ENCODE results near the gene IDI2. TPM values are rescaled to one million over a fixed set of nuclear protein-coding genes. Genes with fewer than 3 reads are reported as not detected.

IDI2 gene
- 0.33 TPM in 1 of 2 replicates, not detected in the other for total RNA-seq
- polyA plus RNA-seq: 0.29 TPM in 1 of 2 replicates, not detected in the other

DNA sequence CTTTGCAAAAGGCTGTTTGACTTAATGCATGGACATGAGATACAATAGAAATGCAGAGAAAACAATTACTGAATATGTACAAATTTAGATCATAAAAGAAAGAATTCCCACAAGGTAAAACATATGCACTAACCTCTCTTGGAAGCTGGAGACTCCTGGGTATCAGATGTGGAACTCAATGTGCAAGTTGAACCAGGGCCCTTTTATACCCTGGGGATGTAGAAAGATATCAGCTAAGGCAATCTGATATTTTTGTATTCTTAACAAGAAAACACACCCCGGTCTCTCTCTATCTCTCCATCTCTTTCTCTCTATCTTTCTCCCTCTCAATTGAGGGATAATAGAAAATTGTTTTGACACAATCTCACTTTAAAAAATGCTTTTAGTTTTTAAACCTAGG lies at the start of gene IDI2:
Gene IDI2 (minus strand): TSS at position 177 of the 400 bp plus-strand sequence. CDS start 1,136 bp downstream, outside the sequence.
- H3K9me2 ChIP-seq (replicated peaks; ENCODE audit: insufficient read depth): no peaks in the 10 kb centered on the region
- H3K27me3 ChIP-seq: no peaks in the 10 kb centered on the region
- no peaks in the 10 kb centered on the region for H3K4me1 ChIP-seq (ENCODE audit: insufficient read depth)
- H2AFZ ChIP-seq: no peak within 1 kb of the TSS
- no peaks in the 10 kb centered on the region for H3K9me3 ChIP-seq (ENCODE audit: low read depth)
- no peaks in the 10 kb centered on the region for H4K20me1 ChIP-seq (ENCODE audit: insufficient read depth, poor library complexity, severe bottlenecking)
- no peak within 1 kb of the TSS for H3K4me3 ChIP-seq
- 88% methylated on average over 1 of the region's 1 CpG for WGBS (ENCODE audit: low lambda C conversion rate, missing lambda C conversion rate)
- no peaks in the 10 kb centered on the region for H3K79me2 ChIP-seq
- TF ChIP-seq EZH2 (IDR thresholded peaks at IDR 0.05; ENCODE audit: borderline replicate concordance) (no peak), EZH2phosphoT487 (IDR thresholded peaks at IDR 0.05; ENCODE audit: low read depth, severe bottlenecking, unreplicated experiment) (no peak)
- TF ChIP-seq, protein P1, sequence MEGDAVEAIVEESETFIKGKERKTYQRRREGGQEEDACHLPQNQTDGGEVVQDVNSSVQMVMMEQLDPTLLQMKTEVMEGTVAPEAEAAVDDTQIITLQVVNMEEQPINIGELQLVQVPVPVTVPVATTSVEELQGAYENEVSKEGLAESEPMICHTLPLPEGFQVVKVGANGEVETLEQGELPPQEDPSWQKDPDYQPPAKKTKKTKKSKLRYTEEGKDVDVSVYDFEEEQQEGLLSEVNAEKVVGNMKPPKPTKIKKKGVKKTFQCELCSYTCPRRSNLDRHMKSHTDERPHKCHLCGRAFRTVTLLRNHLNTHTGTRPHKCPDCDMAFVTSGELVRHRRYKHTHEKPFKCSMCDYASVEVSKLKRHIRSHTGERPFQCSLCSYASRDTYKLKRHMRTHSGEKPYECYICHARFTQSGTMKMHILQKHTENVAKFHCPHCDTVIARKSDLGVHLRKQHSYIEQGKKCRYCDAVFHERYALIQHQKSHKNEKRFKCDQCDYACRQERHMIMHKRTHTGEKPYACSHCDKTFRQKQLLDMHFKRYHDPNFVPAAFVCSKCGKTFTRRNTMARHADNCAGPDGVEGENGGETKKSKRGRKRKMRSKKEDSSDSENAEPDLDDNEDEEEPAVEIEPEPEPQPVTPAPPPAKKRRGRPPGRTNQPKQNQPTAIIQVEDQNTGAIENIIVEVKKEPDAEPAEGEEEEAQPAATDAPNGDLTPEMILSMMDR (IDR thresholded peaks at IDR 0.05; ENCODE audit: poor library complexity): no peak
- no peak within 1 kb of the TSS for H3K27ac ChIP-seq
- no peak within 1 kb of the TSS for H3K4me2 ChIP-seq
- H3K36me3 ChIP-seq (replicated peaks; ENCODE audit: insufficient read depth, low read depth): no peaks in the 10 kb centered on the region
- no peak for DNase-seq (ENCODE audit: low spot score)

- WGBS (ENCODE audit: low lambda C conversion rate, missing lambda C conversion rate): 95% methylated on average over 18 of the region's 18 CpGs
- no peaks in the 10 kb centered on the region for H3K27me3 ChIP-seq
- H3K36me3 ChIP-seq (replicated peaks; ENCODE audit: insufficient read depth, low read depth): no peaks in the 10 kb centered on the region
- H3K4me3 ChIP-seq: no peak overlapping the region
- H2AFZ ChIP-seq: no peak overlapping the region
- peaks cover under 1% of the 10 kb centered on the region for H4K20me1 ChIP-seq (ENCODE audit: insufficient read depth, poor library complexity, severe bottlenecking)
- H3K4me1 ChIP-seq (ENCODE audit: insufficient read depth): no peaks in the 10 kb centered on the region
- no peak overlapping the region for H3K27ac ChIP-seq
- H3K4me2 ChIP-seq: no peak overlapping the region
- TF ChIP-seq EZH2 (IDR thresholded peaks at IDR 0.05; ENCODE audit: borderline replicate concordance): no peak
- TF ChIP-seq, protein P1 (IDR thresholded peaks at IDR 0.05; ENCODE audit: poor library complexity): peak; percentile 32
- TF ChIP-seq EZH2phosphoT487 (IDR thresholded peaks at IDR 0.05; ENCODE audit: low read depth, severe bottlenecking, unreplicated experiment): no peak
- H3K79me2 ChIP-seq: peaks cover 2% of the 10 kb centered on the region
- H3K9me2 ChIP-seq (replicated peaks; ENCODE audit: insufficient read depth): no peaks in the 10 kb centered on the region
- H3K9me3 ChIP-seq (ENCODE audit: low read depth): no peaks in the 10 kb centered on the region
- no peak for DNase-seq (ENCODE audit: low spot score)
Measured at GRCh38 chr10:1074748-1075308, 49.2 kb upstream of the IDI2 start.

- H3K36me3 ChIP-seq (replicated peaks; ENCODE audit: insufficient read depth, low read depth): no peaks in the 10 kb centered on the region
- DNase-seq (ENCODE audit: low spot score): no peak
- H3K27me3 ChIP-seq: no peaks in the 10 kb centered on the region
- peaks cover 4% of the 10 kb centered on the region for H4K20me1 ChIP-seq (ENCODE audit: insufficient read depth, poor library complexity, severe bottlenecking)
- WGBS (ENCODE audit: low lambda C conversion rate, missing lambda C conversion rate): 96% methylated on average over 24 of the region's 24 CpGs
- H3K9me2 ChIP-seq (replicated peaks; ENCODE audit: insufficient read depth): no peaks in the 10 kb centered on the region
- H3K79me2 ChIP-seq: peaks cover 7% of the 10 kb centered on the region
- no peaks in the 10 kb centered on the region for H3K4me1 ChIP-seq (ENCODE audit: insufficient read depth)
- no peaks in the 10 kb centered on the region for H3K9me3 ChIP-seq (ENCODE audit: low read depth)
- TF ChIP-seq, protein P1 (IDR thresholded peaks at IDR 0.05; ENCODE audit: poor library complexity): no peak
- TF ChIP-seq EZH2phosphoT487 (IDR thresholded peaks at IDR 0.05; ENCODE audit: low read depth, severe bottlenecking, unreplicated experiment) (no peak), EZH2 (IDR thresholded peaks at IDR 0.05; ENCODE audit: borderline replicate concordance) (no peak)
- no peak overlapping the region for H3K4me2 ChIP-seq
- no peak overlapping the region for H2AFZ ChIP-seq
- H3K4me3 ChIP-seq: no peak overlapping the region
- no peak overlapping the region for H3K27ac ChIP-seq
Measured at GRCh38 chr10:1074052-1074747, 48.5 kb upstream of the IDI2 start.
